ENCODE measurements around the gene LAMC1. TPM values are rescaled to one million over a fixed set of nuclear protein-coding genes. Genes with fewer than 3 reads are reported as not detected.

Gene LAMC1
- total and polyA plus RNA-seq, 2 experiments from 2014 or later, result 78.4 to 185 TPM

GRCh38 chr1:183143576-183144315 lies 120.5 kb downstream of the LAMC1 start:
- Histone ChIP-seq H3K79me2 (no peaks in the 10 kb centered on the region), H3K27me3 (no peaks in the 10 kb centered on the region), H3K27ac (no peak overlapping the region), H2AFZ (no peak overlapping the region), H3K9me2 (replicated peaks; ENCODE audit: insufficient read depth) (no peaks in the 10 kb centered on the region), H3K9me3 (ENCODE audit: low read depth) (no peaks in the 10 kb centered on the region), H3K4me3 (no peak overlapping the region), H4K20me1 (ENCODE audit: insufficient read depth, poor library complexity, severe bottlenecking) (no peaks in the 10 kb centered on the region), H3K4me1 (ENCODE audit: insufficient read depth) (peaks cover 16% of the 10 kb centered on the region), H3K4me2 (no peak overlapping the region), H3K36me3 (replicated peaks; ENCODE audit: insufficient read depth, low read depth) (no peaks in the 10 kb centered on the region)
- no peak for DNase-seq (ENCODE audit: low spot score)
- TF ChIP-seq CTCF (IDR thresholded peaks at IDR 0.05; ENCODE audit: poor library complexity) (no peak), EZH2phosphoT487 (IDR thresholded peaks at IDR 0.05; ENCODE audit: low read depth, severe bottlenecking, unreplicated experiment) (no peak), EZH2 (IDR thresholded peaks at IDR 0.05; ENCODE audit: borderline replicate concordance) (no peak)
- 89% methylated on average over 7 of the region's 7 CpGs for WGBS (ENCODE audit: low lambda C conversion rate, missing lambda C conversion rate)

GRCh38 chr1:183144752-183145151 lies 121.5 kb downstream of the LAMC1 start:
- H3K4me1 ChIP-seq (ENCODE audit: insufficient read depth), result peaks cover 14% of the 10 kb centered on the region
- TF ChIP-seq CTCF (IDR thresholded peaks at IDR 0.05; ENCODE audit: poor library complexity) (no peak), EZH2phosphoT487 (IDR thresholded peaks at IDR 0.05; ENCODE audit: low read depth, severe bottlenecking, unreplicated experiment) (no peak), EZH2 (IDR thresholded peaks at IDR 0.05; ENCODE audit: borderline replicate concordance) (no peak)
- WGBS (ENCODE audit: low lambda C conversion rate, missing lambda C conversion rate), result 97% methylated on average over 3 of the region's 3 CpGs

GRCh38 chr1:183147735-183148134 lies 124.5 kb downstream of the LAMC1 start:
- Histone ChIP-seq H3K4me2 (no peak overlapping the region), H3K4me1 (ENCODE audit: insufficient read depth) (peaks cover 9% of the 10 kb centered on the region), H3K27me3 (no peaks in the 10 kb centered on the region), H4K20me1 (ENCODE audit: insufficient read depth, poor library complexity, severe bottlenecking) (no peaks in the 10 kb centered on the region), H3K27ac (peak overlapping the region; percentile 82), H3K9me2 (replicated peaks; ENCODE audit: insufficient read depth) (no peaks in the 10 kb centered on the region), H3K79me2 (no peaks in the 10 kb centered on the region), H3K36me3 (replicated peaks; ENCODE audit: insufficient read depth, low read depth) (no peaks in the 10 kb centered on the region), H3K4me3 (no peak overlapping the region), H3K9me3 (ENCODE audit: low read depth) (no peaks in the 10 kb centered on the region), H2AFZ (no peak overlapping the region)
- TF ChIP-seq EZH2phosphoT487 (IDR thresholded peaks at IDR 0.05; ENCODE audit: low read depth, severe bottlenecking, unreplicated experiment), result no peak
- no peak for TF ChIP-seq EZH2 (IDR thresholded peaks at IDR 0.05; ENCODE audit: borderline replicate concordance)
- TF ChIP-seq CTCF (IDR thresholded peaks at IDR 0.05; ENCODE audit: poor library complexity), result no peak
- whole genome bisulfite sequencing (ENCODE audit: low lambda C conversion rate, missing lambda C conversion rate), result 76% methylated on average over 2 of the region's 2 CpGs
- DNase-seq (ENCODE audit: low spot score), result no peak

More at GRCh38 chr1:183144752-183145151, 121.5 kb downstream of the LAMC1 start:
- H3K27me3 ChIP-seq, result no peaks in the 10 kb centered on the region
- no peak overlapping the region for H2AFZ ChIP-seq
- DNase-seq (ENCODE audit: low spot score), result no peak
- H3K4me2 ChIP-seq, result no peak overlapping the region
- H3K27ac ChIP-seq, result no peak overlapping the region
- H4K20me1 ChIP-seq (ENCODE audit: insufficient read depth, poor library complexity, severe bottlenecking), result no peaks in the 10 kb centered on the region
- H3K9me3 ChIP-seq (ENCODE audit: low read depth), result no peaks in the 10 kb centered on the region
- no peaks in the 10 kb centered on the region for H3K36me3 ChIP-seq (replicated peaks; ENCODE audit: insufficient read depth, low read depth)
- no peak overlapping the region for H3K4me3 ChIP-seq
- H3K9me2 ChIP-seq (replicated peaks; ENCODE audit: insufficient read depth), result no peaks in the 10 kb centered on the region
- no peaks in the 10 kb centered on the region for H3K79me2 ChIP-seq

Measured in hepatocyte (in vitro differentiated cells).